B cell (primary cell): ENCODE data around the gene MEIS2. TPM values are rescaled to one million over a fixed set of nuclear protein-coding genes. Genes with fewer than 3 reads are reported as not detected.

Source experiments
- ATAC-seq: fragments of 200-7000 bp; cut with Tn5 transposase; one replicate; pipeline ENCODE4 v1.10.0; 2021; ENCODE audit warnings: low read depth, mild to moderate bottlenecking, moderate number of reproducible peaks, moderate library complexity
- CTCF ChIA-PET: fragments of 350-600 bp; sonication (Branson Sonifier 250); formaldehyde crosslinking; loops from one replicate; lab custom pipeline; 2021; ENCODE audit warnings: antibody characterized with exemption, inconsistent platforms; lab: Charles Lee
- POLR2A ChIA-PET: fragments of 350-600 bp; sonication (Branson Sonifier 250); formaldehyde crosslinking; loops from one replicate; lab custom pipeline; 2021; ENCODE audit warnings: antibody characterized with exemption; lab: Charles Lee
- DNase-seq: peaks from one replicate; pipeline ENCODE4 v3.0.0; 2013
- H2AFZ ChIP-seq: 2 replicates; pipeline ENCODE4 v1.6.1; 2012; ENCODE audit warnings: mild to moderate bottlenecking, low read depth, low read length; ENCODE audit not compliant: insufficient read depth, poor library complexity, severe bottlenecking
- H3K27ac ChIP-seq, 2 donors: 1 replicate in 1 of 2; 2 replicates in 1 of 2; pipeline ENCODE4 v1.5.1; 2012 to 2013; ENCODE audit warnings: low read length in 2 of 2, mild to moderate bottlenecking in 2 of 2, moderate library complexity in 1 of 2
- H3K27me3 ChIP-seq, 4 experiments: fragments of 200-600 bp in 1 of 4; sonication (generic) in 1 of 4; replicated peaks in 1 of 4; 1 replicate in 2 of 4; 2 replicates in 2 of 4; pipeline versions ENCODE4 v1.6.1 to v1.7.0; 2013 to 2016; ENCODE audit warnings: low read length in 3 of 4, mild to moderate bottlenecking in 2 of 4, mixed read lengths in 1 of 4, moderate library complexity in 1 of 4; ENCODE audit not compliant: insufficient read depth in 4 of 4, control insufficient read depth in 3 of 4; ENCODE audit errors: control extremely low read depth in 1 of 4
- H3K36me3 ChIP-seq, 2 experiments: replicated peaks in 1 of 2; 1 replicate in 1 of 2; 2 replicates in 1 of 2; pipeline versions ENCODE4 v1.6.1 to v1.7.1; 2013; ENCODE audit warnings: low read length in 1 of 2; ENCODE audit not compliant: insufficient read depth in 2 of 2, control insufficient read depth in 1 of 2; ENCODE audit errors: control extremely low read depth in 1 of 2, extremely low read depth in 1 of 2
- H3K4me1 ChIP-seq, 2 donors: fragments of 200-600 bp in 1 of 2; sonication (generic) in 1 of 2; 1 replicate in 1 of 2; 2 replicates in 1 of 2; pipeline versions ENCODE4 v1.5.1 to v1.6.1; 2013 to 2017; ENCODE audit warnings: low read length in 2 of 2; ENCODE audit not compliant: control insufficient read depth in 2 of 2, insufficient read depth in 2 of 2
- H3K4me2 ChIP-seq: replicated peaks from 2 replicates; pipeline ENCODE3; 2012; ENCODE audit warnings: mild to moderate bottlenecking, low read depth, low read length; ENCODE audit not compliant: poor library complexity, severe bottlenecking
- H3K4me3 ChIP-seq, 5 experiments: fragments of 200-600 bp in 1 of 5; sonication (generic) in 1 of 5; 1 replicate in 3 of 5; 2 replicates in 2 of 5; pipeline versions ENCODE4 v1.5.1 to v1.7.0; 2011 to 2016; ENCODE audit warnings: low read length in 4 of 5, mild to moderate bottlenecking in 4 of 5, low read depth in 2 of 5, control low read depth in 1 of 5, moderate library complexity in 1 of 5; ENCODE audit not compliant: insufficient read depth in 1 of 5; ENCODE audit errors: control extremely low read depth in 1 of 5, extremely low read depth in 1 of 5
- H3K79me2 ChIP-seq: fragments of 200-600 bp; sonication (generic); one replicate; pipeline ENCODE4 v1.6.0; 2016; ENCODE audit warnings: low read length; ENCODE audit not compliant: control insufficient read depth, insufficient read depth
- H3K9ac ChIP-seq: fragments of 200-600 bp; sonication (generic); 2 replicates; pipeline ENCODE4 v1.6.1; 2017; ENCODE audit warnings: mild to moderate bottlenecking, low read length, moderate library complexity
- H3K9me3 ChIP-seq, 3 donors: one replicate each; pipeline versions ENCODE4 v1.6.1 to v1.7.1; 2013; ENCODE audit warnings: low read length in 2 of 3; ENCODE audit not compliant: control insufficient read depth in 2 of 3, insufficient read depth in 1 of 3; ENCODE audit errors: control extremely low read depth in 1 of 3
- H4K20me1 ChIP-seq: 2 replicates; pipeline ENCODE4 v1.6.0; 2012; ENCODE audit warnings: mild to moderate bottlenecking, low read length; ENCODE audit not compliant: insufficient read depth, control insufficient read depth, poor library complexity, severe bottlenecking
- H3K27ac Mint-ChIP-seq: one replicate; pipeline ENCODE4 v1.8.0; 2021; ENCODE audit warnings: mixed read lengths
- H3K27me3 Mint-ChIP-seq: one replicate; pipeline ENCODE4 v1.8.0; 2021; ENCODE audit warnings: mixed read lengths
- H3K4me1 Mint-ChIP-seq: one replicate; pipeline ENCODE4 v1.8.0; 2021; ENCODE audit warnings: mixed read lengths
- H3K4me3 Mint-ChIP-seq: one replicate; pipeline ENCODE4 v1.8.0; 2021; ENCODE audit warnings: mixed read lengths
- H3K9me3 Mint-ChIP-seq: one replicate; pipeline ENCODE4 v1.8.0; 2022; ENCODE audit warnings: mixed read lengths; ENCODE audit not compliant: insufficient read depth
- CTCF ChIP-seq: fragments of 200-600 bp; IDR thresholded peaks from one replicate; pipeline ENCODE4 v1.8.0; 2022; ENCODE audit warnings: antibody characterized with exemption, mild to moderate bottlenecking
- EZH2 ChIP-seq: IDR thresholded peaks from 2 replicates; pipeline ENCODE4 v1.6.1; 2012; ENCODE audit warnings: borderline replicate concordance, low read depth, mild to moderate bottlenecking, moderate library complexity, low read length; ENCODE audit not compliant: insufficient read depth, poor library complexity, severe bottlenecking
- WGBS: methylation state at CpG from one replicate; pipeline ENCODE4 v1.1.5; 2013; ENCODE audit warnings: missing lambda C conversion rate; ENCODE audit not compliant: insufficient coverage; 5-methylcytosine and 5-hydroxymethylcytosine counted together
- intact Hi-C: fragments of 100-400 bp; cut with micrococcal nuclease; formaldehyde crosslinking; loops from one replicate; pipeline ENCODE4 v1.10.0; 2022
- polyA plus RNA-seq: library from polyadenylated mRNA; depleted of rRNA; stranded (reverse); fragments of >200 nt; gene quantifications from 2 replicates; pipeline ENCODE4 v1.2.3, GENCODE V29; 2012
- total RNA-seq, 2 donors: library from RNA; stranded (reverse); fragments of 120-200 nt in 1 of 2; gene quantifications; 1 replicate in 1 of 2; 2 replicates in 1 of 2; pipeline versions ENCODE4 v1.2.3 to v1.2.4, GENCODE V29; 2013 to 2022

The MEIS2 gene
- total and polyA plus RNA-seq, 2 donors (not counting 1 experiment from before 2014, with no cell fraction given): 0.22 TPM; not detected in 1

GRCh38 chr15:37053166-37053565 lies 47.2 kb downstream of the MEIS2 start:
- Mint-ChIP-seq H3K4me1 (no peaks in the 10 kb centered on the region), H3K9me3 (peaks cover 3% of the 10 kb centered on the region), H3K4me3 (no peak overlapping the region), H3K27me3 (no peaks in the 10 kb centered on the region), H3K27ac (no peak overlapping the region)
- Histone ChIP-seq H3K4me1 (no peaks in the 10 kb centered on the region), H3K4me2 (no peak overlapping the region), H2AFZ (no peak overlapping the region), H3K27ac (no peak overlapping the region), H3K36me3 (no peaks in the 10 kb centered on the region), H3K4me3 (no peak overlapping the region), H3K9ac (no peak overlapping the region), H4K20me1 (no peaks in the 10 kb centered on the region), H3K9me3 (no peaks in the 10 kb centered on the region), H3K79me2 (no peaks in the 10 kb centered on the region), H3K27me3 (no peaks in the 10 kb centered on the region)
- ChIA-PET CTCF (no interaction called here), POLR2A (no interaction called here)
- TF ChIP-seq EZH2 (no peak), CTCF (no peak)
- WGBS: 100% methylated on average over 1 of the region's 6 CpGs
- ATAC-seq (no peak), DNase-seq (no peak)
- intact Hi-C loops: no loop called here

- no peak for ATAC-seq
- Histone ChIP-seq H3K4me1 (no peaks in the 10 kb centered on the region), H3K4me2 (no peak overlapping the region), H3K27ac (no peak overlapping the region), H3K9ac (no peak overlapping the region), H3K36me3 (no peaks in the 10 kb centered on the region), H4K20me1 (no peaks in the 10 kb centered on the region), H3K9me3 (no peaks in the 10 kb centered on the region), H3K4me3 (no peak overlapping the region), H3K79me2 (no peaks in the 10 kb centered on the region), H3K27me3 (no peaks in the 10 kb centered on the region), H2AFZ (no peak overlapping the region)
- CTCF ChIA-PET: no interaction called here
- WGBS: no CpG with 5 or more reads among the region's 3 CpGs
- no peak for TF ChIP-seq CTCF
- TF ChIP-seq EZH2: no peak
- Mint-ChIP-seq H3K9me3 (peaks cover 3% of the 10 kb centered on the region), H3K27ac (no peak overlapping the region), H3K27me3 (no peaks in the 10 kb centered on the region), H3K4me1 (no peaks in the 10 kb centered on the region), H3K4me3 (no peak overlapping the region)
- DNase-seq: no peak
- intact Hi-C loops: no loop called here
- POLR2A ChIA-PET: no interaction called here
Observed at GRCh38 chr15:37050345-37050744, 50.0 kb downstream of the MEIS2 start.
